Measurements from ENCODE around the gene ADRA2C.

Gene ADRA2C

DNA sequence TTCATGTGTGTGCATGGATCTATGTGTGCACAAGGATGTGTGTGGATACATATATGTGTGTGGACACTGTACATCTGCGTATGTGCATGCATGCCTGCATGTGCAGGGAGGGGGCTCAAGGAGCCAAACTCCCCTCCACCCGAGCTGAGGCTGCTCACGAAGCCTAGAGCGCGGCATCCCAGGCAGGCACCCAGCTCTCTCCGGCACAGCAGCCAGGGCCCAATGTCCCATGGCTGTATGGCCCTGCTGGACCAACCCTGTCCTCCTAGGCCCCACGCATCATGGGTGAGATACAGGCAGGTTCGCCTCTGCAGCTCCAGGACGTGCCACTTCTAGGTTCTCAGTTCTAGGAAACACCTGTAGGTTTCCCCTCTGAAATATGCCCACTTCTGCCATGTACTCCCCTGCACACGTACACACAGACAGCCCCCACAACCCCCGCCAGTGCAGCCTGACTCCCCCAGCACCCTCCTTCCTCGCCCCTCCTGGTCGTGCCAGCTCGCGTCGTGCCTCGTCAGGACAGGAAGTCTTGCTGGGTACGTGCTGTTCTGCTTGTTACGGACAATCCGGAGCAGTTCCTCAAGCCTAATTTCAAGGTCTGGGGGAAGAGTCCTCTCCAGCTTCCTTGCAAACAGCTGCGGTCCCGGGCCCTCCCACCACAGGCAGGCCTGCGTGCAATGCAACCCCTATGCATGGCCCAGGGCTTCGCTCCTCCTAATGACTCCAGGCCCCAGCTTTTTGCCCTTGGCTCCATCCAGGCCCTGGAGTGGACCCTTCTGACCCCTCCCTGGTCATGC lies 3.2 kb upstream of the ADRA2C start:
- DNase-seq, result no peak

DNA sequence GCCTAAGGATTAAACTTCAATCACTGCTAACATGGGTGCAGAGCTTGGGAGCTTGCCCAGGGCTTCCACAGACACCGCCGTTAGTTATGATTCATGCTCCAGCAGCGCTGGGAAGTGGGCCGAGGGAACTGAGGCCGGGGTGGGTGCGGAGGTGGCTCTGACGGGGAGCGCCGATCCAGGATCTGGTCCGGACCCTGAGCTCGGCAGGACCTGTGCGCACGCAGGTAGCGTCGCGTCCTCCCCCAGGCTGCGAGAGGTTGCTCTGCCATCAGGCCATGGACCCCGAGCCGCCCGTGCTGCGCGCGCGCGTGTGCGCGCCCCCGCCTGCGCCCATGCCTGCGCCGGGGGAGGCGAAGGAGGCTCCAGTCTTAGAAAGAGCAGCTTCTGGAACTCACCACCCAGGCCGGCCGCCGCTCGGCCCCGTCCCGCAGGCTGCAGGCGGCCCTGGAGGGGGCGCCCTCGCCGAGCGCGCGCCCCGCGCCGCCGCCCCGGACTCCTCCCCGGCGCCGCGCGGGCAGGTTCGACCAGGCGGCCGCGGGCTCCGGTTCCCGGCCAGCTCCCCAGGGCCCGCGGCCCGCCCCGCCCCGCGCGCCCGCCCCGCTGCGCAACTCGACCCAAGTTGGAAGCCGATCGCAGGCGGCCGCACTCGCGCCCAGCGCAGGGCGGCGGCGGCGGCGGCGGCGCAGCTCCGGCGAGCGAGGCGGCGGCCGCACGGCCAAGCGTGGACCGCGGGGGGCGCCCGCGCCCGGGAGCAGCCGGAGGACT lies 732 bp upstream of the ADRA2C start:
- DNase-seq, result no peak

DNA sequence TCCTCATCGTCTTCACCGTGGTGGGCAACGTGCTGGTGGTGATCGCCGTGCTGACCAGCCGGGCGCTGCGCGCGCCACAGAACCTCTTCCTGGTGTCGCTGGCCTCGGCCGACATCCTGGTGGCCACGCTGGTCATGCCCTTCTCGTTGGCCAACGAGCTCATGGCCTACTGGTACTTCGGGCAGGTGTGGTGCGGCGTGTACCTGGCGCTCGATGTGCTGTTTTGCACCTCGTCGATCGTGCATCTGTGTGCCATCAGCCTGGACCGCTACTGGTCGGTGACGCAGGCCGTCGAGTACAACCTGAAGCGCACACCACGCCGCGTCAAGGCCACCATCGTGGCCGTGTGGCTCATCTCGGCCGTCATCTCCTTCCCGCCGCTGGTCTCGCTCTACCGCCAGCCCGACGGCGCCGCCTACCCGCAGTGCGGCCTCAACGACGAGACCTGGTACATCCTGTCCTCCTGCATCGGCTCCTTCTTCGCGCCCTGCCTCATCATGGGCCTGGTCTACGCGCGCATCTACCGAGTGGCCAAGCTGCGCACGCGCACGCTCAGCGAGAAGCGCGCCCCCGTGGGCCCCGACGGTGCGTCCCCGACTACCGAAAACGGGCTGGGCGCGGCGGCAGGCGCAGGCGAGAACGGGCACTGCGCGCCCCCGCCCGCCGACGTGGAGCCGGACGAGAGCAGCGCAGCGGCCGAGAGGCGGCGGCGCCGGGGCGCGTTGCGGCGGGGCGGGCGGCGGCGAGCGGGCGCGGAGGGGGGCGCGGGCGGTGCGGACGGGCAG lies 792 bp downstream of the ADRA2C start:
- no peak for DNase-seq

DNA sequence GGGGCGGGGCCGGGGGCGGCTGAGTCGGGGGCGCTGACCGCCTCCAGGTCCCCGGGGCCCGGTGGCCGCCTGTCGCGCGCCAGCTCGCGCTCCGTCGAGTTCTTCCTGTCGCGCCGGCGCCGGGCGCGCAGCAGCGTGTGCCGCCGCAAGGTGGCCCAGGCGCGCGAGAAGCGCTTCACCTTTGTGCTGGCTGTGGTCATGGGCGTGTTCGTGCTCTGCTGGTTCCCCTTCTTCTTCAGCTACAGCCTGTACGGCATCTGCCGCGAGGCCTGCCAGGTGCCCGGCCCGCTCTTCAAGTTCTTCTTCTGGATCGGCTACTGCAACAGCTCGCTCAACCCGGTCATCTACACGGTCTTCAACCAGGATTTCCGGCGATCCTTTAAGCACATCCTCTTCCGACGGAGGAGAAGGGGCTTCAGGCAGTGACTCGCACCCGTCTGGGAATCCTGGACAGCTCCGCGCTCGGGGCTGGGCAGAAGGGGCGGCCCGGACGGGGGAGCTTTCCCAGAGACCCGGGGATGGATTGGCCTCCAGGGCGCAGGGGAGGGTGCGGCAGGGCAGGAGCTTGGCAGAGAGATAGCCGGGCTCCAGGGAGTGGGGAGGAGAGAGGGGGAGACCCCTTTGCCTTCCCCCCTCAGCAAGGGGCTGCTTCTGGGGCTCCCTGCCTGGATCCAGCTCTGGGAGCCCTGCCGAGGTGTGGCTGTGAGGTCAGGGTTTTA lies 1.5 kb downstream of the ADRA2C start:
- no peak for DNase-seq

DNA sequence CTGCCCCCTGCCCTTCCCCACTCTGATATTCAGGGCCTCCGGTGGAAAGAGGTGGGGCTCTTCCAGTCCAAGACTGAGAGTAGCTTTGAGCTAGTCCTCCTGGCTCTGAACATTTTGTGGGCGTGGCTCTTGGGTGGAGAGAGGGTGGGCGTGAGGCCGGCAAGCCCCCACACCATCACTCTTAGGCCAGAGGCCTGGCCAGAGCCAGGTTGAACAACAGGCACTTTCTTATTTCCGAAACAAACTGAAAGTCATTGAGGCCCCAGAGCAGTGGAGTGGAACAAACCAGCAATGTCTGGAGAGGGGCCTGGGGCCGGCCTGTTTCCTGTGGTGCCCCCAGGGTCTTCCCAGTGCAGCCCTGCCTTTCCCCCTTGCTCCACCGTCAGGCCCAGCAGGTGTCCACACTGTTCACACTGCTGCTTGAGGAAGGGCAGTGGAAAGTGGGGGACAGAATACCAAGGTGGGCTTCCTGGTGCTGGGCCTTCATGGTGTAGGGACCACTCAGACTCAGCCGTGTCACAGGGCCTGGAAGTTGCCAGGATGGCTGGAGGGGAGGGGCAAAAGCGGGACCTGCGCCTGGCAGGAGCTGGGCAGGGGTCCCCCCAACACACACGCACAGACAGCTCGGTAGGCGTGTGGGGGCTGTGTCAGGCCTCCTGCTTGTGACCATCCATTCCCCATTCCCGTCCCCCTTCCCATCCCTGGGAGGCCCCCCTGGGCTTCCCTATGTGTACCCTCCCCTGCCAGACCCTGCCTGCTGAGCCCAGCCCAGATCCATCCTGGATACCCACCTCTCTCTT lies 2.9 kb downstream of the ADRA2C start:
- no peak for DNase-seq

DNA sequence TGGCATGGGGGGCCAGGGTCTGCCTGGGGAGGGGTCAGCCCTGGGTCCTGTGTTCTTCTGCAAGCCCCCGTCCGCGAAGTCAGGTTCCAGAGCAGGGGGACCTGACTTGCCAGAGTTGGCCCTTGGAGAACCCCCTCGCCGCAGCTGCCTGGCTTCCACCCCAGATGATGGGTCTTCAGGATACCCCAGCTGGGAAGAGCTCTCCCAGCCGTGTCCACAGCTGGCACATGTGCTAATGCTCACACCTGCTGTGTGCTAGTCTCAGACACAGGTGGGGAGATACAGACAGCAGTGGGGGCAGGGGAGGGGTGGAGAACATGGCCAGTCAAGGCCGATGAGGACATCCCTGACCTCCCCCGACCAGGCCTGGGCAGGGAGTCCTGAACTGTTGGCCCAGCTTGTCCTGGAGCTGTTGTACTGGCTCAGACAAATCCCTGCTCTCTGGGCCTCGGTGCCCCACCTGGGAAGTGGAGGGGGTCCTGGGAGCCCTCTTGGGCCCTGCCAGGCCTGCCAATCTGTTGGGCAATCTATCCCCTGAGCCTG lies 3.5 kb downstream of the ADRA2C start:
- DNase-seq, result no peak

DNA sequence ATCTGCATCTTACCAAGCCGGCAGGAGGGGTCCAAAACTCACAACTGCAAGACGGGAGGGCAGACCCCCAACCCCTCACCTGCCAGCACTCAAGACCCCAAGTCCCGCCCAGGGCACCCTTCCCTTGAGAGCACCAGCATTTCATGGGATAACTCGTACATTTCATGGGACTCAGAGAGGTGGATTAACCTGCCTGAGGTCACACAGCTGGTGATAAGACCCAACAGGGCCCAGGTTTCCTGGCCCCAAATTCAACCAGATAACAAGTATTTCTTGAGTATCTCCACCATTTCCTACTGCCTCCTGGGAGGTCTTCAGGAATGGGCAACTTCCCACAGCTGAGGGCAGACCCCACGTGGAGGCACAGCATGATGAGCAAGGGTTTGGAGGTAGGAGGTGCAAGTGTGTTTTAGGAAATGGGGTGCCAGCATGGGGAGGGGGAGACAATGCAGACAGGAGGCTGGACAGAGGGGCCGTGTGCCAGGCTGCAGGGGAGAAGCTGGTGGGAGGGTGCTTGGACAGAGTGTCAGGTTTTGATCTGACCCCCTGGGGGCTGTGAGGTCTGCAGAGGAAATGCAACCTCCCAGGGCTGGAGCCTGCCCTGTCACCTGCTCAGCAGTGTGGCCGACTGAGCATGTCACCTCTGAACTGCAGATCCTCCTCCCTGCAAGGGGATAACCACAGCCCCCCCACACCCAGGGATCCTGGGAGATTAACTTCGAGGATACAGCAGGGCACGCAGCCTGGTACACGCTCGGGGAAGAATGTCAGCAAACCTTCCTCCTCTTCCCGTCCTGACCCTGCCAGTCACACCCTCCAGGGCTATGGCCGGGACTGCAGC lies 4.4 kb downstream of the ADRA2C start:
- DNase-seq, result no peak

DNA sequence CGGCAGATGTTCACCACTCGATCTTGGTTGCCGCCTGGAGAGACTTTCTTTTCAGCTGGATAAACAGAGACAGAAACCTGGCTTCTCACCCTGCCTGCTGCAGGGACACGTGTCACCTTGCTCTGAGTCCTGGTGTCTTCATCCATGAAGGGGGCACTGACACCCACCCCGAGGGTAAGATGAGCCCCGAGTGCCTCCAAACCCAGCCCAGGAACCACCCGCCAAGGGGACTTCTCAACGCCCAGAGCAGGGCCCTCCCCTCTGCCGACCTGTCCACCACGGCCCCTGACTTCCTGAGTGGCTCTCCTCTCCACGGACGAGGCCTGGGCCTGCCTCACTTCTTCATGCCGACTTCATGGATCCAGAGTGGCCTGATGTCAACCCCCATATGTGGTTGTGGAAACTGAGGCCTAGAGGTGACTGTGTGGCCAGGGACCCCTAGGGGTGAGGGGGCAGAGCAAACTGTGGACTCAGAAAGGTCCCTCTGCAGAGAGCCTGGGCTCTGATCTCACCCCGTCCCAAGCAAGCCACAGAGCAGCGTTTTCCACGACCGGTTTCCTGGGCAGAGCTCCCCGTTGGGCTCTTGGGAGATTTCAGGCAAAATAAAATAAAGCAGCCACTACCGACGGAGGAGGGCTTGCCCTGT lies 5.1 kb downstream of the ADRA2C start:
- no peak for DNase-seq

DNA sequence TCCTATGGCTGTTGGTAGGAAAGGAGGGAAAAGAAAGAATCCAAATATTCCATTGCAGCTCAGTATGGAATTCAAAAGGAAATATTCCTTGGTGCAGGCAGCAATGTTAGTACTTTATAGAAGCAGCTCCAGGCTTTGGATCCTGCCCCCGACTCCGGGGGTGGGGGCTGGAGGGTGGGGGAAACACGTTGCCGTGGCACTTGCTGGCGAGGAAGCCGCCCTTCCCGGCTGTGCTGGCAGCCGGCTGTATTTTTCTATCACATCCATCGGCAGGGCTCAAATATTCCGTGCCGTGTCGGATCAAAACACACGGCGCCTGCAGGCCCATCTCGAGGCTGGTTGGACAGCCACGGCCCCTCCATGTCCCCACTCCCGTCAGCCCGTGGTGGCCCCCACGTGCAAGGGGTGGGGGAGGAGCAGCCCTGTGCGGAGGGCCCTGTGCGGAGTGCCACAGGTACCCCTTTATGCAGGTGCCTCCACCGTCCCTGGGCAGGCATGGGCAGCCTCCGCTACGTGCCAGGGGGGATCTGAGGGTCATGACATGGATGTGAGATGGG lies 5.8 kb downstream of the ADRA2C start:
- DNase-seq, result no peak

DNA sequence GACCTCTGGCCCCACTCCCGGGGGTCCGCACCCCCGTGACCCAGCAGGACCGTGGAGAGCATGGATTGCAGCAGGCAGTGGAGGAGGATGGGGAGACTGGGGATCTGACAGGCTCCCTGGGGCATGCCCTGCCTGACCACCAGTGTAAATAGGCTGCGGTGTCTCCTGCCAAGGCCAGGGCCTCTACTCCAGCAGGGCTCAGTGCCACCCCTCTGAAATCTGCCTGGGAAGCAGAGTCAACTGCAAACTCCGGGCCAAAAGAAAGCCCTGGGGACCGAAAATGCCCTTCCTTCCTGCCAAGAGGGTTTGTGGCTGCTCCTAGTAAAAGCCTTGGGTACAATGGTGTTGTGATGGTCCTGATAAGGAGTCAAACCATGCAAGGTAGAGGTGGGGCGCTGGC lies 6.4 kb downstream of the ADRA2C start:
- no peak for DNase-seq

DNA sequence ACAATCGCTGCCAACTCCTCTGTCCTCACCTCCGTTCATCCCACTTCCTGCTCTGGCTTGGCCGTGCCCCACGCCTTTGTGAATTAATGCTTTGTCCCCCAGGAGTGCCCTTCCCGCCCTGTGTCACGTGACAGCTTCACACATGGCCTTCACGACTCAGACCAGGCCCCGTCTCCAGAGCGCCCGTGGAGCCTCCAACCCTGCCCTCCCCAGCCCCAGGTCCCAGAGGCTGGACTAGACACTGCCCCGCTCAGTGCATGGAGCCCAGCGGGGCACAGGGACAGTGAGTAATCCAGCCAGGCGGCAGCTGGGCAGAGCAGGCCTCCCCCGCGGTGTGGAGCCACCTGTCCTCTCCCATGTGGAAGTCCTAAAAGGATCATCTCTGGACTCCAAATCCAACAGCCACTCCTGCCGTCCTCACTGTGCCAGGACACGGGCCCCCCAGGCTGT lies 7.4 kb downstream of the ADRA2C start:
- no peak for DNase-seq

DNA sequence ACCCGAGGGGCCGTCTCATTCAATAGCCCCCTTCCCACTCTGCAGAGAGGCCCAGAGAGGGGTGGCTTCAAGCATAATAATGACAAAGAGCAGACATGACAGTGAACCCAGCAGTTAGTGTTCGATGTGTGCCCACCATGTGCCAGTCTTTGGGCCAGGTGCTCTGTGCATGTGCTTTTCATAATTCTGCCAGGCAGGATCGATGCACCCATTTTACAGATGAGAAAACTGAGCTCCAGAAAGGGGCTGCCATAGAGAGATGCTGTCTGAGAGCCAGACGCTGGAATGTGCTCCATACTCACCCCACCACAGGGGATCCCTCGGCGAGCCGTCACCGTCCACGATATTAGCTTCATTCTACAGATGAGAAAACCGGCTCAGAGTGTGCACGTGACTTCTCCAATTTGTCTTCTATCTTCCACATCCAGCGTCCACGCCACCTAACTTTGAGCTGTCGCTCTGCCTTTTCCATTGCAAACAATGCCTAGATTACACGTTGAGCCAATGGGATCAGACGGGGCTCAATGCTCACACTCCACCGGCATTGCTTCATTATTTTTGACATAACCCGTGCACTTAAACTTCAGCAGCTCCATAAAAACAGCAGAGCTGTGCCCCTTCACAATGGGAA lies 8.2 kb downstream of the ADRA2C start:
- no peak for DNase-seq

DNA sequence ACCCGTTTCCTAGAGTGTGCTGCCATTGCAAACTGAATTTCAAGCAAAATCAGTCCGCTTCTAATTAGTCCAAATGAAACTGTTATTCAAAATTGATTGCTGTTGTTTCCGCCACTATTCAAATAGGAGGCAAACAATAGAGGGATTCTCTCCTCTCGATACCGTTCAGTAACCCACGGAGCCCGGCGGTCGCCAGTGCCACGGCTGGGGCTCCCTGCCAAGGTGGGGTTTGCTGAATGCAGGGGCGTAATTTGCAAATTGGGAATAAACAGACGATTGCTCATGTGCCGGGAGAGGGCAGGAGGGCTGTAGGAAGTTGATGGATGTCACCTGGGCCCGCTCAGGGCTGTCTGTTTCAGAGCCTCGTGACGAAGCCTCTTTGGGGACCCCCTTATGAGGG lies 8.8 kb downstream of the ADRA2C start:
- DNase-seq, result no peak

DNA sequence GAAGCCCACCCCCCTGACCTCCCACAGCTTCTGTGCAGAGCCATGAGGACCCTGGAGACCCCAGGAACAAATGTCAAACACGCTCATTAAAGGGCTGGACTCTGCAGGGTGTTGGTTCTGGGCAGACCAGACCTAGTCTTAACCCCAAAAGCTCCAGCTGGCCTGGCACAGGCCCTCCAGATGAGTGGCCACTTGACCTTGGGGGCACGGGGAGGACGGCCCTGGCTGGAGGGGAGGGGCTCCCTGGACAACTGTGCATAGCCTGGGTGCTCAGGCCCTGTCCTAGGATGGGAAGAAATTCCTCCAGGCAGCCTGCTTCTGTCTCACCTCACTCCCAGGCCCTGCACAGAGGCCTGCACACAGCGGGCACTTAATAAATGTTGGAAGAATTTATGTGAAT lies 9.4 kb downstream of the ADRA2C start:
- no peak for DNase-seq

DNA sequence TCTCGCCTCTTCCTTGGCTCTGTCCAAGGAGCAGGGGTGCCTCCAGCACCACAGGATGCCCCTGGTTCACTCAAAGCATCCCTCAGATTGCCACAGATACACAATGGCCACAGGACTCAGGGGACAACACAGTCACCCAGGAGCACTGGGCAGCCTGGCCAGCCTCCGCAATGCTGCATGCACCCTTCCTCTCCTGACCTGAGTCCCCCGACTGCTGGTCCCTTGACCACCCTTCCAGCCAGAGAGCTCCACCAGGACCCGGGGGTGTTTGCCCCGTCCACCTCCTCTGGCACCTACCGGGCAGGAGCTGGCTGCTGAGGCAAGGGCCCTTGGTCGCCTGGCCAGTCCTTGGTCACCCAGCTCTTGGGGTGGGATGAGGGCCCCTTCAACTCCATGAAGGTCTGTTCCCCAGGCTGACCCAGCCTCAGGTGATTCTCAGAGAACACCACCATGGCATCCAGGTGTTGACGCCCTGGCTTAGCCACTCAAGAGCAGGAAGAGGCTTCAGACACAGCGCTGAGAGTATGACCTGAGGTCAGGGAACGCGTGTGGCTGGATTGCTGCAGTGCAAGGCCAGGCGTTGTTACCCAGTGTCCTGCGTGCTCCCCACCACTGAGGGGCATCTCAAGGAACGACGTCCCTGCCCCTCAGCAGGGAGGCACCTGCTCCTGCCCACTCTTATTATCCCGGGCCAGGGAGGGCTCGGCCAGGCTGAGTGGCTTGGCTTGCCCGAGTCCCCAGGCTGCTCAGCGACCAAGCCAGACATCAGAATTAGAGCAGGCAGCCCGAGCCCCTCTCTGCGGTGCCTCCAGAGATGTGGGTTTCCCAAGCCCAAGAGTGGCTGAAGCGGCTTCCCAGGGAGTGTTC lies 10.2 kb downstream of the ADRA2C start:
- DNase-seq, result no peak

DNA sequence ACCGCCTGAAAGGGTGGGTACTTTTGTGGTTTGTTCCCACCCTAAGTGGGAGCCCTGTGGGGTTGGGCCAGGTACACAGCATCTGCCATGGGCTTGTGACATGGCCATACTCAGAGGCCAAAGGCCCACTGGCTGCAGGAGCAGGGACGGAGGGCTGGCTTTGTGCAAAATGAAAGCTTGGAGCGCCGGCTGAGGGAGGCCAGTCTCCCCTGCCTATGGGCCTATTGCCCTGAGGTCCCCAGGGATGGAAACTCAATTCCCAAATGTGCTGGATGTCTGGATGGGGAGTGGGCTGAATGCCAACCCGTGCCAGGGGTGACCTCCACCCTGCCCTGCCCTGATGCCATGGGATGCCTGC lies 10.8 kb downstream of the ADRA2C start:
- no peak for DNase-seq

DNA sequence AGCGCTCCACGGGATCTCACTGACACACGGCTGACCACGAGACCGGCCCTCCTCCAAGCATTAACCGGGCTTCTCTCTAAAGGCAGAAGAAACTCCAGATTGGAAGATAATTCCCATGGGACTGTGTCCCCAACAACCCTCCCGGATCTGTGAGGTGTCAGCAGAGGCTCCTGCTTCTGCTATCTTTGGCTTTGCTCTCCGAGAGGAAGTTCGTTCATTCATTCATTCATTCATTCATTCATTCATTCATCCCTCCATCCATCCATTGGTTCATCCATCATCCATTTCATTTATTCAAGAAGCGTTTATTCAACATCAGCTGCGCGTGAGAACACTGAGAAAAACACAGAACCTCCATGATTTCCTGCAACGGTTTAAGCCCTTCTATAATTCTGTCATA lies 11.5 kb downstream of the ADRA2C start:
- no peak for DNase-seq

DNA sequence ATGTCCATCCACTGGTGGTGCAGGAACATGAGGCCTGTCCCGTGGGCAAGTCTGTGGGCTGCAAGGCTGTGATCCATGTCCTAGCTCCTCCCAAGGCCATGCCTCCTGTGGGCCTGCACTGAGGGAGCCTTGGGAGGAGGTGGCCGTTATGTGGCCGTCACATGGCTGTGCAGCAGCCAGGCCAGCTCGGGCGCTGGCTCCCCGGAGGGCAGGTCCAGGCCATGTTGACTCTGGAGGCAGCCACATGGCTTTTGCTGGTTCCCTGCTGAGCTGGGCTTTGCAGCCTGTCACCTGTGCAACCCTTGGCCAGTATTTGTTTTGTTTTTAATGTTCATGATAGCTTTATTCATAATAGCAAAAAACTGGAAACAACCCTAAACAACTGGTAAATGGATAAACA lies 13.3 kb downstream of the ADRA2C start:
- no peak for DNase-seq
